Esophagus squamous epithelium (tissue), 4 donors: ENCODE results near the gene IST1.

Source experiments
- CTCF ChIP-seq, 6 experiments: fragments of 450-650 bp in 4 of 6; fragments of 200-600 bp in 2 of 6; sonication (generic) in 2 of 6; IDR thresholded peaks; one replicate each; pipeline ENCODE4 v1.5.1; 2016 to 2019; ENCODE audit warnings: antibody characterized with exemption in 6 of 6, mild to moderate bottlenecking in 4 of 6, moderate library complexity in 4 of 6
- POLR2A ChIP-seq, 4 donors: fragments of 450-650 bp; IDR thresholded peaks; one replicate each; pipeline ENCODE4 v1.6.1; 2017; ENCODE audit warnings: antibody characterized with exemption in 4 of 4, mild to moderate bottlenecking in 4 of 4, moderate library complexity in 3 of 4

- TF ChIP-seq CTCF (IDR thresholded peaks at IDR 0.05) = no peak
- TF ChIP-seq POLR2A (IDR thresholded peaks at IDR 0.05) = no peak
Measured at GRCh38 chr16:71855937-71856662, 39.2 kb upstream of the IST1 start.
